H1 (cell line): ENCODE results near the gene TGM3. TPM values are rescaled to one million over a fixed set of nuclear protein-coding genes. Genes with fewer than 3 reads are reported as not detected.

Experiments used
- CTCF ChIA-PET: fragments of 300-600 bp; sonication (Branson Sonifier 250); formaldehyde crosslinking; loops from one replicate; lab custom pipeline; 2021; ENCODE audit not compliant: partially characterized antibody; lab: Charles Lee
- POLR2A ChIA-PET: fragments of 300-600 bp; sonication (Branson Sonifier 250); formaldehyde crosslinking; loops from one replicate; lab custom pipeline; 2021; ENCODE audit warnings: inconsistent platforms; ENCODE audit not compliant: partially characterized antibody; lab: Charles Lee
- DNase-seq, 2 experiments: peaks; one replicate each; pipeline versions ENCODE4 v3.0.0 to v3.0.0-alpha.2; 2010 to 2022; ENCODE audit warnings: low spot score in 2 of 2, low read depth in 1 of 2, mixed read lengths in 1 of 2
- FAIRE-seq: peaks from 2 replicates; lab custom pipeline; 2011; peaks lifted over from hg19 to GRCh38; lab: Jason Lieb, UNC
- H2AFZ ChIP-seq: 2 replicates; pipeline ENCODE4 v1.8.1; 2012; ENCODE audit warnings: low read length, inconsistent platforms
- H2AK5ac ChIP-seq: 2 replicates; pipeline ENCODE4 v1.6.1; 2013; ENCODE audit warnings: low read depth, low read length
- H2BK120ac ChIP-seq: replicated peaks from 2 replicates; pipeline ENCODE3; 2013; ENCODE audit warnings: low read depth, low read length, inconsistent platforms
- H2BK12ac ChIP-seq: 2 replicates; pipeline ENCODE4 v1.6.1; 2013; ENCODE audit warnings: low read depth, low read length
- H2BK15ac ChIP-seq: 2 replicates; pipeline ENCODE4 v1.6.1; 2013; ENCODE audit warnings: low read length
- H2BK20ac ChIP-seq: 2 replicates; pipeline ENCODE4 v1.6.1; 2013; ENCODE audit warnings: low read length
- H2BK5ac ChIP-seq: 2 replicates; pipeline ENCODE4 v1.6.1; 2013; ENCODE audit warnings: low read depth, low read length
- H3K14ac ChIP-seq: 2 replicates; pipeline ENCODE4 v1.6.1; 2013; ENCODE audit warnings: inconsistent platforms; ENCODE audit not compliant: insufficient read length
- H3K18ac ChIP-seq: 2 replicates; pipeline ENCODE4 v1.6.1; 2013; ENCODE audit warnings: low read length; ENCODE audit errors: extremely low read depth
- H3K23ac ChIP-seq: 2 replicates; pipeline ENCODE4 v1.6.1; 2013; ENCODE audit warnings: inconsistent platforms; ENCODE audit not compliant: insufficient read length
- H3K23me2 ChIP-seq: 2 replicates; pipeline ENCODE4 v1.6.1; 2013; ENCODE audit warnings: low read depth, low read length
- H3K27ac ChIP-seq: 2 replicates; pipeline ENCODE4 v1.6.1; 2011; ENCODE audit warnings: low read depth, low read length, inconsistent platforms
- H3K27me3 ChIP-seq, 4 experiments: replicated peaks in 1 of 4; 1 replicate in 1 of 4; 2 replicates in 3 of 4; pipeline versions ENCODE4 v1.6.1 to v1.8.1; 2011 to 2013; ENCODE audit warnings: low read length in 3 of 4, mild to moderate bottlenecking in 3 of 4, inconsistent platforms in 2 of 4, mixed read lengths in 2 of 4, moderate library complexity in 1 of 4; ENCODE audit not compliant: control insufficient read depth in 3 of 4, insufficient read depth in 3 of 4; ENCODE audit errors: extremely low read depth in 1 of 4
- H3K36me3 ChIP-seq, 4 experiments: 2 replicates each; pipeline versions ENCODE4 v1.6.1 to v1.8.1; 2011 to 2013; ENCODE audit warnings: mild to moderate bottlenecking in 4 of 4, low read length in 3 of 4, moderate library complexity in 2 of 4, control low read depth in 1 of 4, inconsistent platforms in 1 of 4; ENCODE audit not compliant: insufficient read depth in 4 of 4, control insufficient read depth in 2 of 4
- H3K4ac ChIP-seq: replicated peaks from 2 replicates; pipeline ENCODE3; 2013; ENCODE audit warnings: low read length, low read depth, mixed read lengths, inconsistent platforms; ENCODE audit not compliant: insufficient read length
- H3K4me1 ChIP-seq, 4 experiments: replicated peaks in 1 of 4; 1 replicate in 1 of 4; 2 replicates in 3 of 4; pipeline versions ENCODE4 v1.6.1 to v1.8.1; 2011 to 2013; ENCODE audit warnings: low read length in 3 of 4, inconsistent platforms in 2 of 4, mixed read lengths in 1 of 4; ENCODE audit not compliant: insufficient read depth in 4 of 4, control insufficient read depth in 3 of 4
- H3K4me2 ChIP-seq, 2 experiments: 2 replicates each; pipeline versions ENCODE4 v1.6.1 to v1.8.1; 2011 to 2013; ENCODE audit warnings: low read depth in 2 of 2, low read length in 2 of 2, control low read depth in 1 of 2, inconsistent platforms in 1 of 2, mild to moderate bottlenecking in 1 of 2; ENCODE audit not compliant: insufficient read depth in 1 of 2
- H3K4me3 ChIP-seq, 4 experiments: fragments of 200-600, 300-600 bp in 1 of 4; sonication (generic), shearing (Covaris generic), sonication (Bioruptor Twin) in 1 of 4; 2 replicates each; pipeline versions ENCODE4 v1.5.1 to v1.8.1; 2011 to 2016; ENCODE audit warnings: low read length in 4 of 4, low read depth in 3 of 4, control low read depth in 2 of 4, inconsistent platforms in 2 of 4, mild to moderate bottlenecking in 2 of 4, mixed read lengths in 1 of 4, moderate library complexity in 1 of 4; ENCODE audit not compliant: insufficient read depth in 2 of 4; ENCODE audit errors: extremely low read depth in 1 of 4
- H3K56ac ChIP-seq: replicated peaks from 2 replicates; pipeline ENCODE3; 2013; ENCODE audit warnings: low read depth, mild to moderate bottlenecking, mixed read lengths, low read length, inconsistent platforms; ENCODE audit not compliant: insufficient read length
- H3K79me1 ChIP-seq: 2 replicates; pipeline ENCODE4 v1.6.1; 2013; ENCODE audit warnings: low read depth, low read length, control low read depth
- H3K79me2 ChIP-seq, 2 experiments: 2 replicates each; pipeline versions ENCODE4 v1.6.1 to v1.8.1; 2012 to 2013; ENCODE audit warnings: low read length in 2 of 2, mild to moderate bottlenecking in 2 of 2, inconsistent platforms in 1 of 2; ENCODE audit not compliant: insufficient read depth in 2 of 2, control insufficient read depth in 1 of 2
- H3K9ac ChIP-seq, 4 experiments: replicated peaks in 1 of 4; 1 replicate in 1 of 4; 2 replicates in 3 of 4; pipeline versions ENCODE4 v1.6.1 to v1.8.1; 2011 to 2013; ENCODE audit warnings: low read depth in 3 of 4, low read length in 3 of 4, control low read depth in 2 of 4, mild to moderate bottlenecking in 2 of 4, moderate library complexity in 2 of 4, inconsistent platforms in 1 of 4; ENCODE audit errors: extremely low read depth in 1 of 4
- H3K9me3 ChIP-seq, 2 experiments: 2 replicates each; pipeline versions ENCODE4 v1.6.1 to v1.8.1; 2012 to 2013; ENCODE audit warnings: mild to moderate bottlenecking in 2 of 2, moderate library complexity in 2 of 2, control low read depth in 1 of 2, inconsistent platforms in 1 of 2, low read depth in 1 of 2, low read length in 1 of 2, mixed read lengths in 1 of 2; ENCODE audit not compliant: insufficient read depth in 2 of 2
- H4K20me1 ChIP-seq, 2 experiments: replicated peaks in 1 of 2; 2 replicates each; pipeline versions ENCODE3 to v1.8.1; 2011 to 2013; ENCODE audit warnings: inconsistent platforms in 2 of 2, low read length in 2 of 2, mild to moderate bottlenecking in 1 of 2; ENCODE audit not compliant: insufficient read depth in 2 of 2, control insufficient read depth in 1 of 2
- H4K5ac ChIP-seq: 2 replicates; pipeline ENCODE4 v1.6.1; 2013; ENCODE audit warnings: low read length, low read depth, mixed read lengths, inconsistent platforms; ENCODE audit not compliant: insufficient read length
- H4K8ac ChIP-seq: 2 replicates; pipeline ENCODE4 v1.8.0; 2013; ENCODE audit warnings: mild to moderate bottlenecking, moderate library complexity, low read length, inconsistent platforms; ENCODE audit not compliant: insufficient read depth; ENCODE audit errors: extremely low read depth
- H4K91ac ChIP-seq: replicated peaks from 2 replicates; pipeline ENCODE3; 2013; ENCODE audit warnings: low read length, mixed read lengths, inconsistent platforms; ENCODE audit not compliant: insufficient read length
- BACH1 ChIP-seq: IDR thresholded peaks from 2 replicates; pipeline ENCODE4 v1.6.1; 2012; ENCODE audit warnings: low read length, improper control_type of control experiment
- CHD1 ChIP-seq: IDR thresholded peaks from 2 replicates; pipeline ENCODE4 v1.6.1; 2012; ENCODE audit warnings: low read depth, low read length, improper control_type of control experiment
- CHD2 ChIP-seq: IDR thresholded peaks from 2 replicates; pipeline ENCODE4 v1.6.1; 2012; ENCODE audit warnings: low read length, improper control_type of control experiment
- EGR1 ChIP-seq: IDR thresholded peaks from 2 replicates; pipeline ENCODE4 v1.6.1; 2011; ENCODE audit warnings: low read depth, low read length, borderline replicate concordance
- EP300 ChIP-seq, 2 experiments: IDR thresholded peaks; 1 replicate in 1 of 2; 2 replicates in 1 of 2; pipeline ENCODE4 v1.6.1; 2011 to 2012; ENCODE audit warnings: low read depth in 2 of 2, low read length in 2 of 2, mild to moderate bottlenecking in 2 of 2, borderline replicate concordance in 1 of 2, inconsistent platforms in 1 of 2, moderate library complexity in 1 of 2
- JUN ChIP-seq: IDR thresholded peaks from 2 replicates; pipeline ENCODE4 v1.6.1; 2011; ENCODE audit warnings: low read depth, mild to moderate bottlenecking, improper control_type of control experiment, low read length
- POLR2A ChIP-seq, 2 experiments: IDR thresholded peaks; 1 replicate in 1 of 2; 2 replicates in 1 of 2; pipeline ENCODE4 v1.6.1; 2011; ENCODE audit warnings: low read depth in 2 of 2, low read length in 2 of 2, mild to moderate bottlenecking in 2 of 2; ENCODE audit errors: control extremely low read depth in 1 of 2
- RXRA ChIP-seq: IDR thresholded peaks from 2 replicates; pipeline ENCODE4 v1.6.1; 2011; ENCODE audit warnings: low read depth, mild to moderate bottlenecking, low read length, moderate library complexity; ENCODE audit not compliant: insufficient read depth
- SP2 ChIP-seq: IDR thresholded peaks from 2 replicates; pipeline ENCODE4 v1.6.1; 2012; ENCODE audit warnings: mild to moderate bottlenecking, low read length, inconsistent platforms
- WGBS, 2 experiments: shearing (Covaris generic) in 1 of 2; methylation state at CpG; one replicate each; pipeline versions ENCODE4 v1.1.6 to v1.1.7; 2013 to 2015; ENCODE audit warnings: low lambda C conversion rate in 2 of 2, mixed read lengths in 2 of 2, inconsistent platforms in 1 of 2, low coverage in 1 of 2, missing lambda C conversion rate in 1 of 2; ENCODE audit not compliant: insufficient replicate concordance in 2 of 2, insufficient coverage in 1 of 2, insufficient read length in 1 of 2; ENCODE audit errors: extremely low coverage in 1 of 2, missing lambda C conversion rate in 1 of 2; 5-methylcytosine and 5-hydroxymethylcytosine counted together
- polyA plus RNA-seq, 7 experiments: library from polyadenylated mRNA; depleted of rRNA in 3 of 7; stranded (reverse) in 5 of 7; unstranded in 2 of 7; fragments of >200 nt in 5 of 7; fragments of 200-250 nt in 2 of 7; gene quantifications; 1 replicate in 5 of 7; 2 replicates in 1 of 7; 4 replicates in 1 of 7; pipeline versions ENCODE4 v1.2.1 to v1.2.3, GENCODE V29; 2011 to 2013; ENCODE audit warnings: missing spikeins in 2 of 7, mixed read lengths in 2 of 7
- total RNA-seq: library from RNA; stranded (reverse); fragmentation: NEBNext Ultra II Directional; extraction: Animal tissue kit (Norgen Biotek cat#: 25700); gene quantifications from 2 replicates; pipeline ENCODE4 v1.2.1, GENCODE V29; 2021

TGM3 gene
- total and polyA plus RNA-seq, 2 of the 8 experiments (the other 6 are each of a cell fraction or from before 2014, with no cell fraction given), result 0.12 TPM; not detected in 1

DNA sequence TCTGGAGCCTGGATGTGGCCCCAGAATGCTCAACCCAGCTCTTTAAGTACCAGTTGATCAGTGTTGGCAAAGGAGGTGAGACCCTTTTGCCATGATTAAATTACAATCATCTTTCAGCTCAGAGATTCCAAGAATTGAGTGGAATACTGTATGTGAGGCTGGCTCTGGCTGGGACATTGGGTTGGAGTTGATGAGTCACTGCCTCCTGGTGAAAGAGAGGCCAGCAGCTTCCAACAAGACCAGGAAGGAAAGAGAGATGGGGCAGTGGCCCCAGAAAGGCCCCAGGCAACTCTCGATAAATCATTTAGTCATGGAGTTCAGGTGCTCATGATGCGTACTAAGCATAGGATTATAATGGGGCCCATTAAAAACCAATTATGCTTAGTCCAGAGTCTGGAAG, 87.0 kb downstream of the TGM3 start:
- no peak overlapping the region for H2AK5ac ChIP-seq
- H2BK12ac ChIP-seq, result no peak overlapping the region
- H3K14ac ChIP-seq, result no peak overlapping the region
- H4K8ac ChIP-seq, result no peak overlapping the region
- no peak overlapping the region for H3K27ac ChIP-seq
- no peak overlapping the region for H3K4me2 ChIP-seq
- no peaks in the 10 kb centered on the region for H4K20me1 ChIP-seq
- DNase-seq (no peak), FAIRE-seq (no peak)
- 100% methylated on average over 2 of the region's 2 CpGs; no CpG with 5 or more reads in 1 of the 2 experiments for WGBS, 2 experiments
- H2BK15ac ChIP-seq, result no peak overlapping the region
- H3K27me3 ChIP-seq, result no peaks in the 10 kb centered on the region; a peak in 1 of 7 replicates
- H2AFZ ChIP-seq, result no peak overlapping the region
- H3K9me3 ChIP-seq, result no peaks in the 10 kb centered on the region; a peak in 1 of 4 replicates
- no peaks in the 10 kb centered on the region for H3K79me2 ChIP-seq
- H3K9ac ChIP-seq, result no peak overlapping the region
- CTCF ChIA-PET, result interaction anchor here (1.3 to 10.7 kb wide), 7 partner anchors 12 to 211 kb away, joined by 4 to 210 read pairs (median 8); no protein-coding TSS in a partner anchor
- no peaks in the 10 kb centered on the region for H3K79me1 ChIP-seq
- H3K36me3 ChIP-seq, result no peaks in the 10 kb centered on the region
- no peak overlapping the region for H4K5ac ChIP-seq
- H3K23ac ChIP-seq, result no peak overlapping the region
- no peak overlapping the region for H3K18ac ChIP-seq
- H3K23me2 ChIP-seq, result no peaks in the 10 kb centered on the region
- TF ChIP-seq CHD2, result no peak
- no peak for TF ChIP-seq EGR1
- TF ChIP-seq RXRA, result no peak
- no peak for TF ChIP-seq CHD1
- no peak for TF ChIP-seq EP300 (IDR thresholded peaks at IDR 0.05; ENCODE audit: borderline replicate concordance in 1 of 2, low read depth in 2 of 2, low read length in 2 of 2)
- TF ChIP-seq SP2, result no peak
- TF ChIP-seq POLR2A (IDR thresholded peaks at IDR 0.05; ENCODE audit: control extremely low read depth in 1 of 2, low read depth in 2 of 2, low read length in 2 of 2), result no peak
- no peak for TF ChIP-seq BACH1
- no peak for TF ChIP-seq JUN
- TF ChIP-seq, all 59 proteins: peak for 0
- Histone ChIP-seq H4K91ac (no peak overlapping the region), H2BK120ac (no peak overlapping the region), H2BK5ac (no peak overlapping the region), H3K56ac (no peak overlapping the region), H3K4me3 (no peak overlapping the region), H2BK20ac (no peak overlapping the region), H3K4ac (no peak overlapping the region), H3K4me1 (peaks cover 0 to 12% (median 9%) of the 10 kb centered on the region in 4 experiments; a peak in 6 of 7 replicates)
- POLR2A ChIA-PET, result interaction anchor here (1.0 kb wide), 1 partner anchor 12 kb away, joined by 3 read pairs; no protein-coding TSS in a partner anchor
